ENCODE measurements around the gene ITGB5. TPM values are rescaled to one million over a fixed set of nuclear protein-coding genes. Genes with fewer than 3 reads are reported as not detected.

ITGB5 gene
- total RNA-seq, 1 experiment from 2014 or later = 77.8 TPM

DNA sequence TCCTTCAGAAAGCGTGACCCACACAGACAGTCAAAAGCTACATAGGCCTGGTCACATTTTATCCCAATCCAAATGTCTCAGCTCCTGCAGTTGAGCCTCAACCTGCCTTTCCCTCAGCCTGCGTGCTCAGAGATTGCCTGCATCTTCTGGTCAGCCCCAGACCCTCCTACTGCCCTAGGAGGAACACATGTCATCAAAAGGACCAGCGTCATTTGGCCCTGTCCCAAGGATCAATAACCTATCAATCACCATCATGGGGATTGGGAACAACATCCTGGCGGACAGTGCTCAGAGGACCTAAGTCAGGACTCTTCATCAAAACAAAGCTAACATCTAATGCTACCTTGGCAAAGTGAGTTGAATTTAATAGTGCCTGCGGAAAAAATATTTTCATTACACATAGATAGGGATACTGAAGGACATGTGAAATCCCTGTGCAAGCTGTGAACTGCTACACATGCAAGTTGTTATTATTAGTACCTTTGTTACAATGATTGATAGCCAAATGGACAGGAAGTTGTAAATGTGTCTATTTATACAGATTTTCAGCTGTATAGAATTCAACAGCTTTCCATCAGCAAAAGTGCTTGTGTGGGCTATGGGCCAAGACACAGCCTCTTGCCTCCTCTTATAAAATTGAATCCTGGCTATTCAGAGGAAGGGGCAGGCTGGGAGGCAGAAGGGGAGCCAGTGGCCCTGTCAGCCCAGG, 109.2 kb downstream of the ITGB5 start:
- TF ChIP-seq POLR2AphosphoS5 (IDR thresholded peaks at IDR 0.05; ENCODE audit: low read depth, low read length) = no peak
- no peak for TF ChIP-seq ZNF274 (IDR thresholded peaks at IDR 0.05; ENCODE audit: low read depth, low read length)
- TF ChIP-seq, protein P1, sequence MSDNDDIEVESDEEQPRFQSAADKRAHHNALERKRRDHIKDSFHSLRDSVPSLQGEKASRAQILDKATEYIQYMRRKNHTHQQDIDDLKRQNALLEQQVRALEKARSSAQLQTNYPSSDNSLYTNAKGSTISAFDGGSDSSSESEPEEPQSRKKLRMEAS (IDR thresholded peaks at IDR 0.05) = no peak
- TF ChIP-seq FOSL1 (IDR thresholded peaks at IDR 0.05; ENCODE audit: low read depth) = no peak
- TF ChIP-seq YY1 (IDR thresholded peaks at IDR 0.05; ENCODE audit: extremely low read depth, insufficient replicate concordance, low read depth, low read length) = no peak
- no peak for TF ChIP-seq SRF (IDR thresholded peaks at IDR 0.05; ENCODE audit: low read depth)
- TF ChIP-seq EGR1 (IDR thresholded peaks at IDR 0.05; ENCODE audit: low read depth) = no peak
- TF ChIP-seq POLR2A (IDR thresholded peaks at IDR 0.05; ENCODE audit: borderline replicate concordance, extremely low read depth, insufficient read depth, insufficient read length) = no peak
- no peak for TF ChIP-seq JUND (IDR thresholded peaks at IDR 0.05)
- TF ChIP-seq RAD21 (IDR thresholded peaks at IDR 0.05; ENCODE audit: low read depth) = no peak
- no peak for TF ChIP-seq EZH2 (IDR thresholded peaks at IDR 0.05)
- TF ChIP-seq EZH2phosphoT487 (IDR thresholded peaks at IDR 0.05; ENCODE audit: borderline replicate concordance) = no peak
- TF ChIP-seq SP1 (IDR thresholded peaks at IDR 0.05; ENCODE audit: low read depth) = no peak
- no peak for TF ChIP-seq CBX3 (IDR thresholded peaks at IDR 0.05; ENCODE audit: low read depth)
- TF ChIP-seq, protein P2, sequence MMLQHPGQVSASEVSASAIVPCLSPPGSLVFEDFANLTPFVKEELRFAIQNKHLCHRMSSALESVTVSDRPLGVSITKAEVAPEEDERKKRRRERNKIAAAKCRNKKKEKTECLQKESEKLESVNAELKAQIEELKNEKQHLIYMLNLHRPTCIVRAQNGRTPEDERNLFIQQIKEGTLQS (IDR thresholded peaks at IDR 0.05) = no peak
- no peak for TF ChIP-seq CEBPB (IDR thresholded peaks at IDR 0.05; ENCODE audit: low read depth)
- TF ChIP-seq, protein P3, sequence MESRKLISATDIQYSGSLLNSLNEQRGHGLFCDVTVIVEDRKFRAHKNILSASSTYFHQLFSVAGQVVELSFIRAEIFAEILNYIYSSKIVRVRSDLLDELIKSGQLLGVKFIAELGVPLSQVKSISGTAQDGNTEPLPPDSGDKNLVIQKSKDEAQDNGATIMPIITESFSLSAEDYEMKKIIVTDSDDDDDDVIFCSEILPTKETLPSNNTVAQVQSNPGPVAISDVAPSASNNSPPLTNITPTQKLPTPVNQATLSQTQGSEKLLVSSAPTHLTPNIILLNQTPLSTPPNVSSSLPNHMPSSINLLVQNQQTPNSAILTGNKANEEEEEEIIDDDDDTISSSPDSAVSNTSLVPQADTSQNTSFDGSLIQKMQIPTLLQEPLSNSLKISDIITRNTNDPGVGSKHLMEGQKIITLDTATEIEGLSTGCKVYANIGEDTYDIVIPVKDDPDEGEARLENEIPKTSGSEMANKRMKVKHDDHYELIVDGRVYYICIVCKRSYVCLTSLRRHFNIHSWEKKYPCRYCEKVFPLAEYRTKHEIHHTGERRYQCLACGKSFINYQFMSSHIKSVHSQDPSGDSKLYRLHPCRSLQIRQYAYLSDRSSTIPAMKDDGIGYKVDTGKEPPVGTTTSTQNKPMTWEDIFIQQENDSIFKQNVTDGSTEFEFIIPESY (IDR thresholded peaks at IDR 0.05; ENCODE audit: extremely low read depth, insufficient replicate concordance, low read length) = no peak
- no peak overlapping the region for H3K9ac ChIP-seq (ENCODE audit: low read length)
- H4K20me1 ChIP-seq (ENCODE audit: insufficient read depth) = no peaks in the 10 kb centered on the region
- no peaks in the 10 kb centered on the region for H3K79me2 ChIP-seq (ENCODE audit: insufficient read depth, low read length)
- POLR2A ChIA-PET = no interaction called here
- no peaks in the 10 kb centered on the region for H3K9me2 ChIP-seq (ENCODE audit: insufficient read depth)
- DNase-seq (ENCODE audit: low read depth, low spot score) (no peak), ATAC-seq (no peak)
- no peaks in the 10 kb centered on the region for H3K9me3 ChIP-seq (ENCODE audit: control insufficient read depth in 1 of 2, insufficient read depth in 1 of 2, low read depth in 1 of 2, low read length in 2 of 2)
- H3K27ac ChIP-seq (ENCODE audit: low read depth, low read length) = no peak overlapping the region
- CTCF ChIA-PET = no interaction called here
- H3K4me1 ChIP-seq (ENCODE audit: control insufficient read depth in 1 of 2, insufficient read depth in 2 of 2, low read length in 2 of 2) = peaks cover 10 to 16% of the 10 kb centered on the region in 2 experiments
- no peak overlapping the region for H3K4me3 ChIP-seq (replicated peaks in 1 of 2; ENCODE audit: low read depth in 1 of 2, low read length in 2 of 2)
- H2AFZ ChIP-seq (ENCODE audit: low read depth, low read length, poor library complexity, severe bottlenecking) = no peak overlapping the region
- H3K27me3 ChIP-seq (ENCODE audit: insufficient read depth, low read length) = no peaks in the 10 kb centered on the region
- no peaks in the 10 kb centered on the region for H3K36me3 ChIP-seq (ENCODE audit: control insufficient read depth in 1 of 2, insufficient read depth in 2 of 2, low read length in 2 of 2)
- no TSS peak for BruUV-seq (replicated peaks)
- RAD21 ChIA-PET (ENCODE audit: low non-redundant PET in 1 of 2, low total read pairs in 2 of 2, uncharacterized antibody in 2 of 2, unreplicated experiment in 2 of 2) = interaction anchor here in 1 of 2 experiments (1.0 kb wide), 1 partner anchor 123 kb away, joined by 3 read pairs; no protein-coding TSS in a partner anchor
- intact Hi-C loops (cut with micrococcal nuclease) = no loop called here
- no peak overlapping the region for H3K4me2 ChIP-seq (ENCODE audit: low read length)
